Activated CD4-positive, alpha-beta T cell treated with anti-CD3 and anti-CD28 coated beads for 24 hours (primary cell): ENCODE results near the gene CYP8B1.

ENCODE experiments used
- DNase-seq, 2 donors: peaks; one replicate each; pipeline ENCODE4 v3.0.0-alpha.2; 2020; ENCODE audit warnings: low read depth in 2 of 2

The CYP8B1 gene

GRCh38 chr3:42853739-42854302, 21.9 kb downstream of the CYP8B1 start:
- no peak for DNase-seq

- DNase-seq: no peak
Observed at GRCh38 chr3:42853056-42853455, 22.6 kb downstream of the CYP8B1 start.

- no peak for DNase-seq
Observed at GRCh38 chr3:42852441-42852840, 23.2 kb downstream of the CYP8B1 start.

GRCh38 chr3:42851228-42851834, 24.3 kb downstream of the CYP8B1 start:
- no peak for DNase-seq

- DNase-seq: no peak
Observed at GRCh38 chr3:42850263-42850662, 25.4 kb downstream of the CYP8B1 start.

GRCh38 chr3:42849017-42849416, 26.7 kb downstream of the CYP8B1 start:
- no peak for DNase-seq

- no peak for DNase-seq
Observed at GRCh38 chr3:42847731-42848130, 27.9 kb downstream of the CYP8B1 start.

- no peak for DNase-seq
Observed at GRCh38 chr3:42846685-42847522, 28.8 kb downstream of the CYP8B1 start.

GRCh38 chr3:42844815-42845214, 30.9 kb downstream of the CYP8B1 start:
- no peak for DNase-seq

GRCh38 chr3:42844412-42844713, 31.3 kb downstream of the CYP8B1 start:
- no peak for DNase-seq

GRCh38 chr3:42843713-42844411, 31.8 kb downstream of the CYP8B1 start:
- no peak for DNase-seq

GRCh38 chr3:42841332-42841731, 34.3 kb downstream of the CYP8B1 start:
- DNase-seq: no peak

GRCh38 chr3:42839616-42840015, 36.1 kb downstream of the CYP8B1 start:
- peak in 1 of 2 donors; percentile 4 for DNase-seq

GRCh38 chr3:42838571-42838970, 37.1 kb downstream of the CYP8B1 start:
- no peak for DNase-seq

- DNase-seq: no peak
Observed at GRCh38 chr3:42836150-42837123, 39.2 kb downstream of the CYP8B1 start.

GRCh38 chr3:42831321-42831713, 44.4 kb downstream of the CYP8B1 start:
- peak; percentile 66 to 72 for DNase-seq

GRCh38 chr3:42830437-42831320, 45.0 kb downstream of the CYP8B1 start:
- DNase-seq: no peak

GRCh38 chr3:42829628-42830436, 45.8 kb downstream of the CYP8B1 start:
- DNase-seq: no peak

- no peak for DNase-seq
Observed at GRCh38 chr3:42829083-42829627, 46.5 kb downstream of the CYP8B1 start.
